ENCODE results near the gene CYTH4. TPM values are rescaled to one million over a fixed set of nuclear protein-coding genes. Genes with fewer than 3 reads are reported as not detected.

Gene CYTH4
- total and polyA plus RNA-seq, 2 experiments from 2014 or later = not detected

DNA sequence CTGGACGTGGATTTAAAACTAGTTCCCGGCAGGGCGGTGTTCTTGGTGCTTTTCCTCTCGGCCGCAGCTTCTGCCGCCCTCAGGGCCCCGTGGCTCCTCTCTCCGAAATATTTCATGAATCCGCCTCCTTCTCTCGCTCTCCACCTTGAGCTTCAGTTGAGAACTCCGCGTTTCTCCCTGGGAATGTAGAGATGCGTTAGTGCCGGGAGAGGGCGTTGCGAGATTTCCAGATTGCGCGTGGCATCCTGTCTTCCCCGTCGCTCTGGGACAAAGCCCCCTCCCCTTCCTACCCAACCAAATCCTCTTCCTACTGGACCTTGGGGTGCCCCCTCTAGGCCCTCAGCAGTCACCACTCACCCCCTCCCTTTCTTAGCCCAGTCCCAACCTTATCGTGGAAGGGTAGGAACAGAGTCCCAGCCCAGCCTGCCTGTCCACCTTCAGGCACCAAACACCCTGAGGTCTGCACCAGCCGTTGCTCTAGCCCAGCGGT lies 22.7 kb upstream of the CYTH4 start:
- peak; percentile 69 for ATAC-seq
- Histone ChIP-seq H3K36me3 (ENCODE audit: insufficient read depth) (no peaks in the 10 kb centered on the region), H2AFZ (peak overlapping the region; percentile 86; the same call in 1 of the 2 replicates), H4K20me1 (replicated peaks; ENCODE audit: insufficient read depth) (no peaks in the 10 kb centered on the region), H3K79me2 (replicated peaks; ENCODE audit: insufficient read depth) (no peaks in the 10 kb centered on the region), H3K27me3 (ENCODE audit: insufficient read depth) (peaks cover 6% of the 10 kb centered on the region), H3F3A (replicated peaks; ENCODE audit: low read depth) (no peaks in the 10 kb centered on the region), H3K27ac (ENCODE audit: low read depth) (no peak overlapping the region), H3K4me2 (peak overlapping the region; percentile 66), H3K4me3 (peak overlapping the region; percentile 35), H3K9me2 (ENCODE audit: insufficient read depth) (no peaks in the 10 kb centered on the region), H3K4me1 (ENCODE audit: insufficient read depth) (peaks cover 15% of the 10 kb centered on the region; the same call in 1 of the 2 replicates)
- peaks cover 27% of the 10 kb centered on the region for H3K4me1 Mint-ChIP-seq
- TF ChIP-seq, protein P1, sequence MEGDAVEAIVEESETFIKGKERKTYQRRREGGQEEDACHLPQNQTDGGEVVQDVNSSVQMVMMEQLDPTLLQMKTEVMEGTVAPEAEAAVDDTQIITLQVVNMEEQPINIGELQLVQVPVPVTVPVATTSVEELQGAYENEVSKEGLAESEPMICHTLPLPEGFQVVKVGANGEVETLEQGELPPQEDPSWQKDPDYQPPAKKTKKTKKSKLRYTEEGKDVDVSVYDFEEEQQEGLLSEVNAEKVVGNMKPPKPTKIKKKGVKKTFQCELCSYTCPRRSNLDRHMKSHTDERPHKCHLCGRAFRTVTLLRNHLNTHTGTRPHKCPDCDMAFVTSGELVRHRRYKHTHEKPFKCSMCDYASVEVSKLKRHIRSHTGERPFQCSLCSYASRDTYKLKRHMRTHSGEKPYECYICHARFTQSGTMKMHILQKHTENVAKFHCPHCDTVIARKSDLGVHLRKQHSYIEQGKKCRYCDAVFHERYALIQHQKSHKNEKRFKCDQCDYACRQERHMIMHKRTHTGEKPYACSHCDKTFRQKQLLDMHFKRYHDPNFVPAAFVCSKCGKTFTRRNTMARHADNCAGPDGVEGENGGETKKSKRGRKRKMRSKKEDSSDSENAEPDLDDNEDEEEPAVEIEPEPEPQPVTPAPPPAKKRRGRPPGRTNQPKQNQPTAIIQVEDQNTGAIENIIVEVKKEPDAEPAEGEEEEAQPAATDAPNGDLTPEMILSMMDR (conservative IDR thresholded peaks at IDR 0.05; ENCODE audit: low read depth in 2 of 2) = peak; percentile 53 to 65
- TF ChIP-seq, protein P2, sequence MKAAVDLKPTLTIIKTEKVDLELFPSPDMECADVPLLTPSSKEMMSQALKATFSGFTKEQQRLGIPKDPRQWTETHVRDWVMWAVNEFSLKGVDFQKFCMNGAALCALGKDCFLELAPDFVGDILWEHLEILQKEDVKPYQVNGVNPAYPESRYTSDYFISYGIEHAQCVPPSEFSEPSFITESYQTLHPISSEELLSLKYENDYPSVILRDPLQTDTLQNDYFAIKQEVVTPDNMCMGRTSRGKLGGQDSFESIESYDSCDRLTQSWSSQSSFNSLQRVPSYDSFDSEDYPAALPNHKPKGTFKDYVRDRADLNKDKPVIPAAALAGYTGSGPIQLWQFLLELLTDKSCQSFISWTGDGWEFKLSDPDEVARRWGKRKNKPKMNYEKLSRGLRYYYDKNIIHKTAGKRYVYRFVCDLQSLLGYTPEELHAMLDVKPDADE (IDR thresholded peaks at IDR 0.05) = no peak
- TF ChIP-seq POLR2AphosphoS5 (IDR thresholded peaks at IDR 0.05; ENCODE audit: low read depth) = no peak
- peak overlapping the region; percentile 61 for H3K4me3 Mint-ChIP-seq
- DNase-seq (ENCODE audit: low spot score) = peak; percentile 81
- peaks cover 33% of the 10 kb centered on the region for H3K27me3 Mint-ChIP-seq (ENCODE audit: insufficient read depth, low read depth, poor library complexity)
- no peak overlapping the region for H3K27ac Mint-ChIP-seq
- H3K9me3 Mint-ChIP-seq = peaks cover 16% of the 10 kb centered on the region
- peaks cover 2% of the 10 kb centered on the region; the same call in 2 of the 3 replicates for H3K36me3 Mint-ChIP-seq (ENCODE audit: low read depth)

DNA sequence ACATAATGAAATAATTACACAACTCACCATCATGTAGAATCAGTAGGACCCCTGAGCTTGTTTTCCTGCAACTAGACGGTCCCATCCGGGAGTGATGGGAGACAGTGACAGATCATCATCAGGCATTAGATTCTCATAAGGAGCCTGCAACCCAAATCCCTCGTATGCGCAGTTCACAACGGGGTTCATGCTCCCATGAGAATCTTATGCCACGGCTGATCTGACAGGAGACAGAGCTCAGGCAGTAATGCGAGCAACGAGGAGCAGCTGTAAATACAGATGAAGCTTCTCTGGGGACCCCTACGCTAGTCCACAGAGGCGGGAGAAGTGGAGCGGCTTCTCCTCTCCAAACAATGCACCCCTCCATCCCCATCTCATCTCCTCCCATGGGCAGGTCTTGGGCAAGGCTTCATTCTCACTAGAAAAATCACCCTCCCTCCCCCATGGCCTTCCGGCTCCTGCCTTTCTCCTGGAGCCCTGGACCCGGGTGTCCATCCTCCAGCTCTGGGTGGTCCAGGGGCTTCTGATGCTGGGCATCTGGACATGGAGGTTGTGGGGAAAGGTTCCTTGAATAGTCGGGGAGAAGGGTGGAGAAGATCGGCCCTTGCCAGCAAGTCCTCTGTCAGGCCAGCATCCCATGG lies 22.0 kb upstream of the CYTH4 start:
- peaks cover 33% of the 10 kb centered on the region for H3K27me3 Mint-ChIP-seq (ENCODE audit: insufficient read depth, low read depth, poor library complexity)
- no peak overlapping the region for H3K4me3 Mint-ChIP-seq
- no peaks in the 10 kb centered on the region for H3K36me3 ChIP-seq (ENCODE audit: insufficient read depth)
- no peak overlapping the region for H3K4me3 ChIP-seq
- no peaks in the 10 kb centered on the region for H3K79me2 ChIP-seq (replicated peaks; ENCODE audit: insufficient read depth)
- DNase-seq (ENCODE audit: low spot score) (no peak), ATAC-seq (no peak)
- H3K27ac ChIP-seq (ENCODE audit: low read depth) = no peak overlapping the region
- H2AFZ ChIP-seq = no peak overlapping the region
- H3K9me3 Mint-ChIP-seq = peaks cover 19% of the 10 kb centered on the region
- peaks cover 27% of the 10 kb centered on the region for H3K4me1 Mint-ChIP-seq
- H3K27ac Mint-ChIP-seq = no peak overlapping the region
- TF ChIP-seq EZH2phosphoT487 (IDR thresholded peaks at IDR 0.05; ENCODE audit: unreplicated experiment) (no peak), EZH2 (IDR thresholded peaks at IDR 0.05; ENCODE audit: low read depth, unreplicated experiment) (no peak), NANOG (IDR thresholded peaks at IDR 0.05; ENCODE audit: borderline replicate concordance) (no peak)
- TF ChIP-seq, protein P1 (conservative IDR thresholded peaks at IDR 0.05; ENCODE audit: low read depth in 2 of 2) = no peak
- H4K20me1 ChIP-seq (replicated peaks; ENCODE audit: insufficient read depth) = no peaks in the 10 kb centered on the region
- H3K27me3 ChIP-seq (ENCODE audit: insufficient read depth) = peaks cover 6% of the 10 kb centered on the region
- H3K4me1 ChIP-seq (ENCODE audit: insufficient read depth) = peaks cover 15% of the 10 kb centered on the region; the same call in 1 of the 2 replicates
- peaks cover 4% of the 10 kb centered on the region; the same call in 2 of the 3 replicates for H3K36me3 Mint-ChIP-seq (ENCODE audit: low read depth)
- no peak overlapping the region for H3K4me2 ChIP-seq
- no peaks in the 10 kb centered on the region for H3K9me2 ChIP-seq (ENCODE audit: insufficient read depth)
- no peaks in the 10 kb centered on the region for H3F3A ChIP-seq (replicated peaks; ENCODE audit: low read depth)

Measured in GM23338 (cell line).